ENCODE data around the gene TMCO4.

DNA sequence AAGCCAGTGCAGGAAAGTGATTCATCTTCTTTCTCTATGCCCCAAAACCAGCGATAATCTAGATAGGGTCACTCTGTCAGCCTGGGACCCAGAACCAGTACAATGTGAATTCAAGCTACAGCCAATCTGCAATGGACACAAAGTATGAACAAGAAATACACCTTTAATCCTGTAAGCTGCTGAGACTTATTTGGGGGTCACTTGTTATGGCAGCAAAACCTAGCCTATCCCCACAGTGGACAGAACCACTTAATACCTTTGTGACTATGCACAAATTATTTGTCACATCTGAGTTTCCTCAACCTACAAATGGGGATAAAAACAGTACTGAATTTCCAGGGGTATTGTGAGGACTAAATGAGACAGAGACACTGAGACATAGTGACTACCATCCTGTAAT lies 50.0 kb downstream of the TMCO4 start:
- TF ChIP-seq RB1 (IDR thresholded peaks at IDR 0.05; ENCODE audit: borderline replicate concordance) (no peak), ESRRA (IDR thresholded peaks at IDR 0.05; ENCODE audit: low read length) (no peak), CBFB (IDR thresholded peaks at IDR 0.05; ENCODE audit: low read depth) (no peak)
- TF ChIP-seq, protein P1, sequence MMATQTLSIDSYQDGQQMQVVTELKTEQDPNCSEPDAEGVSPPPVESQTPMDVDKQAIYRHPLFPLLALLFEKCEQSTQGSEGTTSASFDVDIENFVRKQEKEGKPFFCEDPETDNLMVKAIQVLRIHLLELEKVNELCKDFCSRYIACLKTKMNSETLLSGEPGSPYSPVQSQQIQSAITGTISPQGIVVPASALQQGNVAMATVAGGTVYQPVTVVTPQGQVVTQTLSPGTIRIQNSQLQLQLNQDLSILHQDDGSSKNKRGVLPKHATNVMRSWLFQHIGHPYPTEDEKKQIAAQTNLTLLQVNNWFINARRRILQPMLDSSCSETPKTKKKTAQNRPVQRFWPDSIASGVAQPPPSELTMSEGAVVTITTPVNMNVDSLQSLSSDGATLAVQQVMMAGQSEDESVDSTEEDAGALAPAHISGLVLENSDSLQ (IDR thresholded peaks at IDR 0.05) = no peak
